Inflammatory macrophage treated with lipopolysaccharide for 4 hours (primary cell): ENCODE data around the gene ZNF469.
A peak's percentile ranks its signal among the peaks of the same experiment; 100 is the strongest.

Source experiments
- DNase-seq: peaks from one replicate; pipeline ENCODE4 v3.0.0-alpha.2; 2020

ZNF469 gene

DNA sequence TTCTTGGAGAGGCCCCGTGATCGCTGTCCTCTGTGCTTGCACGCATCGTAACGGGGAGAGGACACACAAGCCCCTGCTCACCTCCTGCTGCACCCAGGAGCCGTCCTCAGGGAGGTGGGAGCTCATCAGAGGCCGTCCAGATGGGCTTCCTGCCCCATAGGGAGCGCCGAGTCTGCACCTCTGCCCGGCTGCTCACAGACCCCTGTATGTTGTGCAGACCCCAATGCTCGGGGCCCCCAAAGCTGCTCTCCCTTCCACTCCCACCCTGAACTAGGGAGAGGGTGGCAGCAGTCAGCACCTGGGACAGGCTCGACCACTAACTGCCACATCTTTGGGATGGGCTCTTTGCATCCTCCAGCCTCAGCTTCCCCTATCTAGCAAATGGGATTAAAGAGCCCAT is 4.4 kb upstream of the ZNF469 start:
- no peak for DNase-seq

DNA sequence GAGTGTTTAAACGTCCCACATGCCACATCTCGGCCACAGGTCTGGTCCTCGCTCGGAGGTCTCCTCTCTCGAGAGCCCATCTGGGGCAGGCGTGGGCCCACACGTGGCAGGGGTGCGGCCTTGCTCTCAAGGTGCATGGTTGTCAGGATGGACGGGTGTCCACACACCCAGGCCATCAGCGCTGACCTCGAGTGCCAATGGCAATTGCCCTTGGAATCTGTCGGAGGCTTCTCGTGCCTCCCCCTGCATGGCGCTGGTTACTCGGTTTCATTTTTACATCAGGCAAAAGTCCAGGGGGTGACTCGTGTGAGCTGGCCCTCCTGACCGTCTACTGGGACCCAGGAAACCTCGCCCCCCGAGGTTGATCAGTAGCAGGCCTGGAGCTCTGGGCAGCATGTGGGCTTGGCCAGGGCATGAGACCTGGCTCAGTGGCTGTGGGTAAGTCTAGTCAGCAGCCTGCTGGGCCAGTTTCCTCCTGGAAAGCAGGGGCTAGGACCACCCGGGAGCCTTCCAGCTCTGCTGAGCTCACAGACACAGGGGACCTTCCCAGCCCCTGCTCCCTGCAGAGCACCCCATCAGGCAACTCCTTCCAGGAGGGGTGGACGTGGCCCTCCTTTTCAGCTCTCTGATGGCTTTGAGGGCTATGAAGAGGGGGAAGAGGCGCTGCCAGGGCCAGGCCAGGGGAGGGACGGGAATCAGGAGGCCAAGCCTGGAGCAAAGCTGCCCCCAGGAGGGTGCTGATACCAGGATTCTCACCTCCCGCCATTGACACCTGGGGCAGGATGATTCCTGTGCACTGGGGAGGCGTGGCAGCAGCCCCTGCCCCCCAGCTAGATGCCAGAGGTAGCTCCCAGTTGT is 3.7 kb upstream of the ZNF469 start:
- DNase-seq, result no peak

DNA sequence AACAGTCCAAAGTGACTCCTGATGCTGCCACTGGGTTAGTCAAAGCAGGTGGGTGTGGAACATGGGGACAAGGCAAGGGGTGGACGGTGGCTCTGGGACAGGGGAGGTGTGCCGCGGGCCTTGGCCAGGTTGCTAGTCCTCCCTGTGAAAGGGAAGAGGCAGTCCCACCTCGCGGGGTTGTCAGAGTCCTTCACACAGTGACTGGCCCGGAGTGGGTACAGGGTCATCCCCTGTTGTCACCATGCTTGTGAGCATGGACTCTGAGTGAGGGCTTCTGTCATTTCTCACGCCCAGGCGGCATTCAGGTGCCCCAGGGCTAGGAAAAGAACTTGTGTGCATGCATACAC is 3.1 kb upstream of the ZNF469 start:
- no peak for DNase-seq

DNA sequence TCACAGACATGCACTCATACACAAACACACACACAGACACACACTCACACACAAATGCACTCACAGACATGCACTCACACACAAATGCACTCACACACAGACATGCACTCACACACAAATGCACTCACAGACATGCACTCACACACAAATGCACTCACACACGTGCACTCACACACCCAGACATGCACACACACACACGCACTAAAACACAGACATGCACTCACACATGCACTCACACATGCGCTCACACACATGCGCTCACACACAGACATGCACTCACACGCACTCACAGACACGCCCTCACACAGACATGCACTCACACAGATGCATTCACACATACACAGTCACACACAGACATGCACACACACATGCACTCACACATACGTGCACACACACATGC is 2.7 kb upstream of the ZNF469 start:
- DNase-seq, result no peak

DNA sequence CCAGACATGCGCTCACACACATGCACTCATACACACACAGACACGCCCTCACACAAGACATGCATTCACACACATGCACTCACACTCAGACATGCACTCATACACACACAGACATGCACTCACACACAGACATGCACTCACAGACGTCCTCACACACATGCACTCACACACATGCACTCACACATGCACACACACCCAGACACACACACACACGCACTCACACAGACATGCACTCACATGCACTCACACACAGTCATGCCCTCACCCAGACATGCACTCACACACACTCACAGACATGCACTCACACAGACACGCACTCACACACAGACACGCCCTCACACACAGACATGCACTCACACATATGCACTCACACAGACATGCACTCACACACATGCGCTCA is 2.1 kb upstream of the ZNF469 start:
- no peak for DNase-seq

DNA sequence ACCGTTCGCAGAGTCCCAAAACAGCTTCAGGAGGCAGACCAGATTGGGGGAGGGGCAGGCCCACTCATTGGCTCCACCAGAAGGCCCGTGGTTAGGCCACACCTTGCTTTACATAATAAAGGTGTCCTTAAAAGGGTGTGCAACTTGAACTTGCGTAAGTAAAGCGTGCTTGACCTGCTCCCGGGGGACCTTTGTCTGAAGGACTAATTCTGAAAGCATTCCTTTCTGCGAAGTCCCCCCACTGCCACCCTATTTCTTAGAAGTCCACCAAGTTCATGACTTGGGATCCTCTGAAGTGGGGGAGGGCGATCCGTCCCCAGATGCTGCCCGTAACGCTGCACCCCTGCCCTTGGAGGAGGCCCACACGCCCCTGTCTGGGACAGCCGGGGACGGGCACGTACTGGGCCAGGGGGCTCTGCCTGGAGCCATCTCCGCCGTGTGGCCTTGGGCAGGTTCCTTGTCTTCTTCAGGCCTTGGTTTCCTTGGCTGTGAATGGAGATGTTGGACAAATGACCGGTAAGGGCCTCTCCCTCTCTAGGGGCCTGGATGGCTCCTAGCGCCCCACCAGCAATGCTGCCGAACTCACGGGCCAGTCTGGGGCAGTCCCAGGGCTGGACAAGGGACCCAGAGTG is 823 bp upstream of the ZNF469 start:
- DNase-seq, result no peak

DNA sequence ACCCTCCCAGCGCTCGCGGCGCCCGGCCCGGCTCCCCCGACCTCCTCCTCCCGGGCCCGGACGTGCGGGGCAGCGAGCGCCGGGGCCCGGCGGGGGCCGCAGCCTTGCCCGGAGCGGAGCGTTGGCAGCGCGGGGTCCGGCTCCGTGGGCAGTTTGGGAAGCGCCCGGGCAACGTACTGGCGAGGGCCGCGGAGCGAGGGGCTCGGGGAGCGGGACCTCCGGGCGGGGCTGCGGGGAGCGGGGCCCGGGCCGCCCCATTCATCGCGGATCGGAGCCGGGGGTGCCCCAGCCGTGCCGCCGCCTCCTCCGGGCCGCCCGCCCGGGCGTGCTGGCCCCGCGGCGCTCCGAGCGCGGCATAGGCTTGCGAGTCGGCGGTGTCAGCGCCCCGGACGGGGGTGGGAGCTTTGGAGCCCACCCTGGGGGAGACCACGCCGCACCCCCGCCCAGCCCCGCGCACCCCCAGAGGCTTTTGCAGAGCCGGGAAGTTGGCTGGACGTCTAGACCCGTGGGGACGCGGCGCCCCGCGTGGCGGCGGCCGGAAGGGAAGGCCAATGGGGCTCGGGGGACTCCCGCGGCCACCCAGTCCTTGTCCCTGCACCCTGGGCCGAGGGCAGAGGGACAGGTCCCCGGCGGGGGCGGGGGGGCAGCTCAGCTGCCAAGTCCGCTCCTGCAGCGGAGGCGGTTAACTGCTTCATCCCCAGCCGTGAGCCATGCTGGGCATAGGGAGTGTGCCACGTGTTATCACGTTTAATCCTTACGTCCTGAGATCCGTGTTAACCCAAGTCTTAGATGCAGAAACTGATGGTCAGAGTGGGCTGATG is 852 bp downstream of the ZNF469 start:
- DNase-seq, result peak; percentile 8

DNA sequence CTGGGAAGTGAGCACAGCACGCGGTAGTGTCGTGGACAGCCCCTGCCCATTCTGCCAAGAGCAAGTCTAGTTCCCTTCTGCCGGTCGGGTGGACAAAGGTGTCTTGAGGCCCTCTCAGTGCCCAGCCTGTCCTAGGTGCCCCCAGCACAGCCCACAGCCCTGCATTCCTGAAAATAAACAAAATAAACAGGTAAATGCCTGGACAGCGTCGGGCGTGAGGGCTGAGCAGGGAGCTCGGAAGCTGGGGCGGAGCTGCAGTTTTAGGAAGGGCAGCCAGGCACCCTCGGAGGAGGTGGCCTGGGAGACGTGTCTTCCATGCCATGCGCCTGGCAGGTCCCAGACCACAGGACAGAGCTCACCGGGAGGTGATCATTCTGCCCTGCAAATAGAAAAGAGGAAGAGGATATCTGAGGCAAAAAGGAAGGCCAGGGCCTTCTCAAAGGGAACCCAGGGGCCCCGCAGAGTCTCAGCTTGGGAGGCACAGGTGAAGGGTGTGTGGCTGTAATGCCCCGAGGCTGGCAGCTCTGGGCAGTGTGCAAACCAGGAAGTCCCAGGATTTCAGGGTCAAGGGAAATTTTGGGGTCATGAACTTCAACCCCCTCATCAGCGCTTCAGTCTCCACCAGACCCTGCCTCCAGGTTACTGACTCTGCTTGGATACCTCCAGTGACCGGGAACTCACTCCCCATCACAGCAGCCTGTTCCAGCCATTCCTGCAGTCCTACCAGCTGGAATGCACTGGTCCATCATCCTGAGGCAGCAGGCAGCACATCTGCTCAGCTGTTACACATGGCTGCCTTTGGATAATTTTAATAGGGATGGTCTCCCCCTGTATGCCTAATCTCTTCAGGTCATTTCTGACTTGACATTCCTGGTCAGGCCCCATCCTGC is 1.7 kb downstream of the ZNF469 start:
- DNase-seq, result no peak

DNA sequence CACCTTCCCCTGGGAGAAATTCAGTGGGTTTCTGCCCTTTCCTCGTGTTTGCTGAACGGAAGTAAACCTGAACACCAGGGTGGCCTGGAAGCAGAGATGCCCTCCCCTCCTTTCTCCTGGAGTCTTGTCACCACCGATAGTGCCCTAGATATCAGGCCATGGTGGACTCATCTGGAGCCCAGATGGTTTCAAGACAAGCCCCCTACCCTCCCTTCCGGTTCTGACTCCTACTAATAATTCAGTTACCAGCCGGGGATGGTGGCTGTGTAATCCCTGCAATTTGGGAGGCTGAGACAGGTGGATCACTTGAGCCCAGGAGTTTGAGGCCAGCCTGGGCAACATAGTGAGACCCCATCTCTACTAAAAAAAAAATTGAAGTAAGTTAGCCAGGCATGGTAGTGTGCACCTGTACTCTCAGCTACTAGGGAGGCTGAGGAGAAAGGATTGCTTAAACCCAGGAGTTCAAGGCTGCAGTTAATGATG is 2.4 kb downstream of the ZNF469 start:
- DNase-seq, result no peak

DNA sequence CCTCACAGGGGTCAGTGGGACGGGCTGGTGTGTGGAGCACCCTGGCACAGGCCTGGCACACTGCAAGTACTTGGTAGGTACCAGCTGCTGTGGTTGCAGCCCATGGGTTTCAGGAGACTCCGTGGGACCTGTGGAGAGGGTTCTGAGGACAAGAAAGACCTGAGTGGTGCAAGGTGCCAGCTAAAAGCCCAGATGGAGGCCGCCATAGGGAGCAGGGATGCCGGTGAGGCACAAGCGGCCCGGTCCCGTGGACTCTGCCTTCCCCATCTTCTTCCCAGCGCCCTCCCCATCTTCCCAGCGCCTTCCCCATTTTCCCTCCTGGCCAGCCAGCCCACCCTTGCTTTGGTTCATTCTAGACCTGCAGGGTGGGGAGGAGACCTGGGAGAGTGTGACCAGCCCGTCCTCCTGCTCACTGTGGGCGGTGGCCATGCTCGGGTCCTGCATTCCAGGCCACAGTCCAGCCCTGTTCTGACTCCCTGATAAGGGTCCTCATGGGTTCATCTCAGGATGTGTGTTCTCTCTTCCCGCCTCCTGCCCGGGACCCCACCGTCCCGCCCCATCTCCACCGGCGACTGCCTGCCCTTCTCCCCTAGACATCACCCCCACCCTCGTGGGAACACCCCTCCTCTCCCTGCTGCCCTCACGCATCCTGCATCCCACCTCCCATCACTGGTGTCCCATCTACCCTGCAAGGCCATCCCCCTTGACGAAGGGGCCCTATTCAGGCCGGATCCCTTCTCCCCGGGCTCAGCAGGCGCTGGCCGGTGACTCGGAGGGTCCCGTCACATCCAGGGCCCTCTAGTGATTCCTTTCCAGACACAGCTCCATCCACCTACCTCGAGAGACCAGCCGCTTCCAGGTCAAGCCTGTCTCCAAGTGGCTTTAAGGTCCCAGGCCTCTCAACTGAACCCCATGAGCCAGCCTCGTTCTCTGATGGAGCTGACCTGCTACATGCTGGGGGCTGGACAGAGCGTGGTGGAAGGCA is 3.4 kb downstream of the ZNF469 start:
- DNase-seq, result no peak

DNA sequence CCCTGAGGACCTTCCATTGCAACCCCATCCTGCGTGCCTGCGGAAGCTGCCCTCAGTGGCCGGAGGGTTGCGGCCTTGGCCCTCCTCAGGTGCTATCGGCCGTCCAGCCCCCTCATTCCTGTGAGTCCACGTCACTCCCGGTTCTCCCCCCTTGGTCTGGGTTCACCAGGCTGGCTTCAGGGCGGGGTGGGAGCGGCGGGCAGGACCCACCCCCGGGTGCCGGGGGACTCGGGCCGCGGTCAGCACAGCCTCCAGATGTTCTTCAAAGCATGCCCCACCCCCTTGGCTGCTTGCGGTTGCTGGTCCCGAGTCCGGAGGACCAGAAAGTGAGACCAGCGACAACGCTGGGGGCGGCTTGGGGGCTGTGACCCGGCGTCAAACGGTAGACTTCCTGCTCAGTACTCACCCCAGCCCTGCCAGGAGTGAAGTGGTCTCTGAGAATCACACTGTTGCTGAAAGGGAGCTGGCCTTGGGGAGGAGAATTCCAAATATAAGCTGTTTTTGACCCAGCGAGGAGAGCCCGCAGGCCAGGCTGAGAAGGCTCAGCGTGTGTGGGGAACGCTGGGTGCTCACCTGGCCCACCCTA is 4.5 kb downstream of the ZNF469 start:
- no peak for DNase-seq

DNA sequence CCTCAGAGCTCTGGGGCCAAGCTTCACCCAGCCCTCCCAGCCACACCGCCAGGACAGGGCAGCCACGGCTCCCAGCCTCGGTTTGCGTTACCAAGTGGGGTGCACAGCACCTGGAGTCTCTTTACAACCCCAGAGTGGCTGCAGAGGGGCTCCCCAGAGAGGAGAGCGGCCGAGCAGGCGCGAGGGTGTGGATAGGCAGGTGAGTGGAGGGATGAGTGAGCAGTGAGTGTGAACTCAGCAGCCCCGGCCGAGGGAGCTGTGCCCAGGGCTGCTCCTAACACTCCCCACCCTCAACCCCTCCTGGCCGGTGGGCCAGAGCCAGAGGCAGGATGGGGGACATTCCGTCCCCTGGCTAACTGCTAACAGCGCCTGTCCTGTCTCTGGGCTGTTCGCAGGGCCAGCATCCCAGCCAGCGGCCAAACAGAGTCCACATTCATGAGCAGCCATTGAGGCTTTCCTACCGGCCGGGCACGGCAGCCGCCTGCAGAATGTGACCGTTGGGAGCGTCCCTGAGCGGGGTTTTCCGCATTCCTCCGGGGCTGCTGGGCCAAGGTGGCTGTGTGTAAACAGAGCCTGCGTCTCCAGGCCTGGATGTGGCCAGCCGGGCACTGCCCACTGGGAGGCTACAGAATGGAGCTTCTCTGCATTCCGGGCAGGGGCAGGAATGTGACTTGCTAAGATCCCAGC is 5.3 kb downstream of the ZNF469 start:
- no peak for DNase-seq

DNA sequence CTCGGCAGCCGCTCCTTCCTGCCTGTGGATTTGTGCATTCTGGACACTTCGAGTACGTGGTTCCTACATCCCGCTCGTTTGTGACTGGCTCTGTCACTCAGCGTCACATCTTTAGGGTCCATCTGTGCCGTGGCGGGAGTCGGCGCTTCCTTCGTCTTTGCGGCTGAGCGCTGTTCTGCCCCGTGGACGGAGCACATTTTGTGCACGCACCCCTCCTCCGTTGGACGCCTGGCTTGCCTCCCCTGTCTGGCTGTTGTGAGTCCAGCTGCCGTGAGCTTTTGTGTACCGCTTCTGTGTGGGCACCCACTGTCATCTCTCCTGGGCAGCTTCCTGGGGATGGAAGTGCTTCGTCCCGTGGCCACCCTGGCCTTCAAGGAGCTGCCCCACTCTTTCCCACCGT is 6.4 kb downstream of the ZNF469 start:
- DNase-seq, result no peak

DNA sequence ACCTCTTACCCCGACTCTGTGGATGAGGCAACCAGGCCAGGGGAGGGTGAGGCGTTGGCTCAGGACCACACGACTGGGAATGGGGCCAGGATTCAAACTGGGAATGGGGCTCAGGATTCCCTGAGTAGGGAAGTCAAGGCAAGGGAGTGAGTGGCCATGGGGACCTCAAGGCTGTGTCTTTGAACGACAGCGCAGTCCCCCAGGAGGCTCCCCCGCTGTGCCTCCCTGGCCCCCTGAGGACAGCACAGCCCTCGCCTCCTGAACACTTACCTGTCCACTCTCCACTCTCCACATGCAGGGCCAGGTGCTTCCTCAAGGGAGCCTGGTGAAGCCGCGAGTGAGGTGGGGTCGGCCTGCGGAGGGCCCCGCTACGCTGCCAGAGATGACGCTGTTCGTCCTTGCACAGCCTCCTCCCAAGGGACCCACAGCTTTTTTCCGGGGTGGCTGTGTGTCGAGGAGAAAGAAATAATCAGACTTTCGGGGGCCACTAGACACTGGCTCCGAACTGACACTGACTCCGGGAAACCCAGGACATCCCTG is 6.9 kb downstream of the ZNF469 start:
- no peak for DNase-seq

DNA sequence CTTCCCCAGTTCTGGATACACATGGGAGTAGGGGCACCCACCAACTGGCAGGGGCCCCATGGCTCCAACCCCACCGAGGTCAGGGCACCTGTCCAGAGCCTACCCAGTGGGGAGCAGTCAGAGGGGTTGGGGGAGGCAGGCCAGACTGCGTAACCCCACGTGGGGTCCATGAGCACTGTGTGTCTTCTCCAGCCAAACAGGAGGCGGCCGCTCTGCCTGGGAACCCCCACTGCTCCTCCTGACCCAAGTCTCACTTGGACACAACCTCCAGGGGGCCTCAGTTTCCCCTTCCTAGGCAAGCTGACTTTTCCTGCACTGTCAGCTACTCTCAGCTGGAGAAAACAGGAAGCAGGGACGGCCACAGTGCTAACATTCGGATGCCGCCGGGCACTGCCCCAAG is 7.5 kb downstream of the ZNF469 start:
- no peak for DNase-seq

DNA sequence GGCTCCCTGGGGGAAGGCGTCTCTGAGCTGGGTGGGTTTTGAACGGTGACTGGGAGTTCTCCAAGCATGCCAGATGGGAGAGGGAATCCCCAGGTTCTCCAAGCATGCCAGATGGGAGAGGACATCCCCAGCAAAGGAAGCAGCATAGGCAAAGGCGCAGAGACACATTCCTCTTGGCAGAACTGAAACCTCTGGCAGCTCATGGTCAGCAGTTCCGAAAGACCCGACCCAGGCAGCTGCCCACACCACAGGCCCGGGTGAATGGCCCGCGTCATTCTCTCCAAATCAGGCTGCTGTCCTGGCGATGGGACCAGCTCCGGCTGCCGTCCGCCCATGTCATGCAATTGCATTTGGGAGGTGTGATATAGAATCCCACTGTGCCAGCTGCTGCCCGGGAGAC is 8.0 kb downstream of the ZNF469 start:
- no peak for DNase-seq

DNA sequence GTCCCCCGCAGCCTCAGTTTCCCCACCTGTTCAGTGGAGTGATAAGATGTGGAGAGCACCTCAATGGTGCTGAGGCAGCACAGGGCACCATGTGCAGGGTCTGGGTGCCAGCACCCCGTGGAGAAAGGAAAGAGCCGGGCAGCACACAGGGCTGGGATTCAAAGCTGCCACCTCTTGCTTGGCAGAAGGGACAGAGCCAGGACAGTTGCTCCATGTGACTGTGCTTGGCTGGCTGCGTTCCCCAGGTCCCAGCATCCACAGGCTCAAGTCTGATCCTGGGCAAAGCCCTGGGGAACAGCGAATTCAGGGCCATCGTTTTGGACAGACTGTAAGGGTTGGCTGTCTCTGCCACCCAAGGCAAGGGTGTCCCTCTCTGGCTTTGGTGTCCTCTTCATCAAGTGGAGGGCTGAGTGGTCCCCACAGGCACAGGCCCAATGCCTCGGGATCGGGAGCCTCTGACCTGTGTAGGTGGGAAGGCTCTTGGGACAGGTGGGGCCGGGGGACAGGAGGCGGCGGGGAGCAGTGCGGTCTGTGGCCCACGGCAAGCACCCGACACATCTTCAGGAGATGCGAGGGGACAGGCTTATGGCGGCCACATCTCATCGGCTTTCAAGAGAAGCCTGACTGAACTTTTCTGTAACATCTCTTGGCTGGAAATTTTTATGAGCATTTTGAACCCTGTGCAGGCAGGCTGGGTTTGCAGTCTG is 8.5 kb downstream of the ZNF469 start:
- no peak for DNase-seq

DNA sequence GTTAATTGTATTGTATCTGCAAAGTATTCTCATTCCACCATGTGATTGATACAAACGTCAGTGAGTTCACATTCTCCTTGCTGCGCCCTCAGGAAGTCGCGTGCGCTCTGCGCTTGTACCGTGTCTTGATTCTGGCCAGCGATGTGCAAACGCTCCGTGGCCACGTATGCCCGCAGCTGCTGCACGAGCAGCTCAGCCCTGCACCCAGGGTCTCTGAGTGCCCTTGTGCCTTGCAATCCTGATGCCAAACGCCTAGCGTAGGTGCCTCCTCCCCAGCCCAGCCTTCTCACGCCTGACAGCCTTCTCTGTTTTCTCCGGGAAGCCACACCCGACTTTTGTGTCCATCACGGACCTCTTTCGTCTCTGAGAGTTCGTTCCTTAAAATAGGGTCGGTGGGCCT is 9.4 kb downstream of the ZNF469 start:
- no peak for DNase-seq

DNA sequence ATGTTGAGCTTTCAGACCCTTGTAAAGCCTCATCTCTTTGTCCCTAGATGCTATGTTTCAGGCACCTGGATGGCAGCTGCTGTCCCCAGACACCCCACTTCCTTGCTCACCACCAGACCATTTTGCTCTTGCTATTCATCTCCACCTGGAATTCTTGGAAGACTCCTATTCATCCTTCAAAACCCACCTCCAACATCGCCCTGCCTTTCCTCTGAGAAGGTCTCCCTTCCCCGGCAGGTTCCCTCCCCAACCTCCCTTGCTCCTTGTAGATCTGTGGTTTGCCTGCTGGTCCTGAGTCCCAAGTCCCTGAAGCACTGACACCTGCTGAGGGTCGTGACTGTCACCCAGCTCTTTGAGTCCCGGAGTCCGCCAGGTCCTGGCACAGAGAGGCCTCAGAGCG is 9.9 kb downstream of the ZNF469 start:
- no peak for DNase-seq
